Stimulated activated CD4-positive, alpha-beta T cell treated with anti-CD3 and anti-CD28 coated beads, Interleukin-1b, Interleukin-23, amount 100 ng/mL, for 48 hours (primary cell): ENCODE data around the gene SLC19A1.

Source experiments
- DNase-seq: peaks from one replicate; pipeline ENCODE4 v3.0.0-alpha.2; 2020

Gene SLC19A1

GRCh38 chr21:45543710-45544448 is 1.6 kb upstream of the SLC19A1 start:
- DNase-seq: no peak

- DNase-seq: no peak
These were observed 1.1 kb upstream of the SLC19A1 start for GRCh38 chr21:45543371-45543709.

GRCh38 chr21:45542667-45543370 is 579 bp upstream of the SLC19A1 start:
- no peak for DNase-seq

GRCh38 chr21:45541221-45542039 is 810 bp downstream of the SLC19A1 start:
- peak; percentile 85 for DNase-seq

- no peak for DNase-seq
These were observed 1.7 kb downstream of the SLC19A1 start for GRCh38 chr21:45540601-45540970.

- DNase-seq: no peak
These were observed 2.2 kb downstream of the SLC19A1 start for GRCh38 chr21:45539796-45540600.

DNA sequence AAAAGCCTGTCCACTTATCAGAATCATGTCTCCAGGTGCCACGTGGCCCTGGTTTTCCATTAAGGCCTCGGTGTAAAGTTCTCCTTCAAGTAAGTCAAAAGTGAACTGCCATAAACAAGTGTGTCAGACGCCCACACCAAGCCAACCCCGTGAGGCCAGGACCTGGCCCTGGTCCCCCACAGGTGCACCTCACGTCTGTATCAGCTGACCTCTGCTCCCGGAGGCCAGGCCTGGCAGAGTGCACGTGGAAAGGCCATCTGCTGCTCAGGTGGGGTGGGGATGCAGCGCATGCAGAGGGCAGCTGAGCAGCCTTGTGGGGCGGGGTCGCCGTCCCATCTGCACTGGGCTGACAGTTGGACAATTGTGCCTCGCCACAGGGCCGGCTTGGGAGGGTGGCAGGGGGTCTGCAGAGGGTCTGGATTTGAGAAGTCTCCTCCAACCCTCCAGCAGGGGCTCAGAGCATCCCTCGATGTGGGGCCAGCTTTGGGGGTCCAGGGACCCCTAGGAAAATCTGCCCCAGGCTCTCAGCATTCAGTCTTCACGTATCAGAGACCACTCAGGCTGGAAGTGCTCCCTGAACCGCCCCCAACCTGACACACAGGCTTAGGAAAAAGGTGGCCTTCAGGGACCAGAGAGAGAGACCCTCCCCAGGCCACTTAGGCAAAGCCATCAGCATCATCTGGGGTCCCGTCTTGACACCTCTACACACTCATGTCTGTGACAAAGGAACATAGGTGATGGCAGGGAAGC is 3.0 kb downstream of the SLC19A1 start:
- no peak for DNase-seq

GRCh38 chr21:45538381-45539045 is 3.7 kb downstream of the SLC19A1 start:
- DNase-seq: no peak

DNA sequence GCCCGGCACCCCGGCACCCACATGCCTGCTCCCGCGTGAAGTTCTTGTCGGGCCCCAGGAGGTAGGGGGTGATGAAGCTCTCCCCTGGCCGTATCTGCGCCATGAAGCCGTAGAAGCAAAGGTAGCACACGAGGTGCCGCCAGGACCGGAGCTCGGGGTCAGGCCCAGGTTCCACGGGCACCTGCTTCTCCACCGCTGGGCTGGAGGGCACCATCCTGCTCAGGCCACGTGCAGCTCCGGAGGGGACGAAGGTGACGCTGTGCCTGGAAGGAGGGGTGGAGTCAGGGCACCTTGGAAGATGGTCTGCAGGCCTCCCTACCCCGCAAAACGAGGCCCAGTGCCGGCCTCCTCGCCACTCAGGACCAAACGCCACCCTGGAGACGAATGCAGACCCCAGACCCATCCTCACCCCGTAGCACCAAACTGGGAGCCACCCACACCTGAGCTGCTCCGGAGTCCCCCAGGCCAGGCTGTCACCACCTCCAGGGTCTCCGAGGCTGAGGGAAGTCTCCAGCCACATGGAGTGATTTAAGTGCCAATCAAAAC is 4.4 kb downstream of the SLC19A1 start:
- DNase-seq: no peak

DNA sequence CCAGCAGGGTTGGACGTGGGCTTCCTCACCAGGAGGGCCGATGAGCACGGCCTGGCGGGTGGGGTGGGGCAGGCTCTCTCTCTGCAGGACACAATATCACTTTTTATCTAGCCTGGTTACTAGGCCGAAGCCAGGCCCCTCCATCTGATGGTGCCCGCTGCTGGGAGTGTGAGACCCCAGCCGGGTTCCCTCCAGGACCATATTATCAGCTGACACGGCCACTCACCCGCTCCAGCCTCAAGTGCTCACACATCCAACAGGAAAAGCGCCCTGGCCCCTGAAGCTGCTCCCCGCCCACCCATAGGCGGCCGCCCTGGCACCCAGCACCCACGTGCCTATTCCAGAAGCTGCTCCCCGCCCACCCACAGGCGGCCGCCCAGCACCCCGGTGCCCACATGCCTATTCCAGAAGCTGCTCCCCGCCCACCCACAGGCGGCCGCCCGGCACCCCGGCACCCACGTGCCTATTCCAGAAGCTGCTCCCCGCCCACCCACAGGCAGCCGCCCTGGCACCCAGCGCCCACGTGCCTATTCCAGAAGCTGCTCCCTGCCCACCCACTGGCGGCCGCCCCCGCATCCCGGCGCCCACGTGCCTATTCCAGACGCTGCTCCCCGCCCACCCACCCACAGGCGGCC is 5.0 kb downstream of the SLC19A1 start:
- no peak for DNase-seq

DNA sequence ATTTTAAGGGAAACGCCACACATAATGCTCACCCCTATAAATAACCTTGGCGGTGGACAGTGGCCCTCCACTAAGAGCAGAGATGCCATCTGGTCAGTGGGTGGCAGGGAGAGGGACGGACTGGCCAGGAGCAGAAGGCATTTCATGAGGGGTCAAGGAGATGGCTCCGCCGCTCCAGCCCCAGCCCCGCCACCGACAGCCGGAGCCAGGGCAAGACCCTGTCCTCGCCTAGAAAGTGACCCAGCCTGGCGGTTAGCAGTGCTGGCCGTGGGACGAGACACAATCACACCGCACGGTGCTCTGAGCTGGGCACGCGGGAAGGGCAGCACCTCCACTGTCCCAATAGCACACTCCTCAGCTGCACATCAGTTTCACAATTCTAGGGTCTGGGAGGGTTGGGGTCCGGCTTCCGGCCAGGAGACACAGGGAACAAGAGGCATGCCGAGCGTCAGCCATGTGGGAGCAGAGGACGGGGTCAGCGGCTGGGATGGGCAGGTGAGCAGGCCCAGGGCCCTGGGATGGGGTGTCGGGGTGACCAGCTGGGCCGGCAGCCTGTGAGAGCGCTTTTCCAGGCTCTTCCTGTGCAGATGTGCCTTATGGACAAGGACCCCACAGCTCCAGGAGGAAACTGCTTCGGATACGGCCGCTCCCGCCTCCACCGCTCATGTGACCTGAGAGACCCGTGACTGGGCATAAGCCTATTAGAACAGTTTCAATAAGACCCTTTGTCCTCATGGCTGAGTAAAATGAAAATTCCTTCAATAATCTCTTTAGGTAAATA is 5.7 kb downstream of the SLC19A1 start:
- no peak for DNase-seq

GRCh38 chr21:45535341-45536081 is 6.7 kb downstream of the SLC19A1 start:
- DNase-seq: no peak

DNA sequence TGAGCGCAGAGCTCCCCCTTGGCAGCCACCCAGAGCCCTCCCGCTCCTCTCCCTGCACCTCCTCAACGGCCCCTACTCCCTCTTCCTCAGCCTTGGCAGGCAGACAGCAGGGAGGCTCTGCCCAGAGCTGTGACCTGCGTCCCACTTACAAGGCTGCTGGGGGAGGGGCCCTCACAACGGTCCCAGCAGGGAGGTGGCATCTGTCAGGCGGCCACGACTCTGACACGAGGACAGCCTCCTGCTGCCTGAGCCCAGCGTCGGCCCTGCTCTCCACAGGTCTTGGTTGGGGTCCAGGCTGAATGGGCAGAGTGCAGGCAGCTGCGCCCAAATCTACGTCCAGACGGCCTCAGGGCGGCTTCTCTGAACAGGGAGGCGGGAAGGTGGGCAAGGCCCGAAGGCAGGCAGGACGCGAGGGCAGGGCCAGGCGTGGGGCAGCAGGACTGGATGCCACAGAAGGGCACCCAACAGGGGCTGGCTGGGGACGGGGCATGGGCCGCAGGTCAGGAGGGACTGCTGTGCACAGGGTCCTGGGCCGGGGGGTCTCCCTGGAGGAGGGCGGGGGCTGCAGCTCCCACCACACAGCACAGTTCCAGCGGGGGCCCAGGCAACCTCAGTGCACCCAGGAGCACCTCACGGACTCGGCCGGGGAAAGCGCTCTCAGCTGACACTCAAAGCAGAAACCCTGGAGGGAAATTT is 7.5 kb downstream of the SLC19A1 start:
- DNase-seq: no peak

- no peak for DNase-seq
These were observed 8.2 kb downstream of the SLC19A1 start for GRCh38 chr21:45533846-45534635.

DNA sequence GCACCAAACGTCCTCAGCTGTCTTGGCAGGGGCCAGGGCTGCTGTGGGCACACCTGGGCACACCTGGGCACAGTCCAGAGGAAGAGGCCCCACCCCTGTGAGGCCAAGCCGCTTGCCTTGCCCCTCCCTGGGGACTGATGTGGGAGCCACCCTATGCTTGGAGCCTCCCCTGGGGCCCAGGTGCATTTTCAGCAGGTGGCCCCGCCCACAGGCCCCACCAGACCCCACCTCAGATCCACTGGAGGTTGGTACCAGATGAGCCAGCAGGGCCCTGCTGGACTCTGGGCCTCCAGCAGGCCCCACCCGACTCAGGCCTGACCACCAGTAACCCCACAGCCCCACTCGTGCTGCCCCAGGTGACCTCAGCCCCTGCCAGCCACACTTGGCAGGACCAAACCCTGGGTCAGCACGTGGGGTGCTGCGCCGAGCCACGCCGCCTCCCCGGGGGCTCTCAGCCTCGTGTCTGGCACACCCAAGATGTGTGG is 8.8 kb downstream of the SLC19A1 start:
- DNase-seq: no peak

- DNase-seq: no peak
These were observed 9.3 kb downstream of the SLC19A1 start for GRCh38 chr21:45532826-45533360.
